Upper lobe of left lung (tissue), 4 donors: Measurements from ENCODE around the gene KCNRG.

ENCODE experiments used
- CTCF ChIP-seq, 6 experiments: fragments of 450-650 bp in 4 of 6; fragments of 200-600 bp in 2 of 6; sonication (generic) in 2 of 6; IDR thresholded peaks; one replicate each; pipeline ENCODE4 v1.5.1; 2016 to 2019; ENCODE audit warnings: antibody characterized with exemption in 6 of 6
- EP300 ChIP-seq, 4 donors: sonication (generic); formaldehyde crosslinking; IDR thresholded peaks; one replicate each; pipeline ENCODE4 v1.5.1; 2017; ENCODE audit warnings: antibody characterized with exemption in 4 of 4, control low read depth in 2 of 4

GRCh38 chr13:50015750-50016149 lies 506 bp downstream of the KCNRG start:
- TF ChIP-seq CTCF (IDR thresholded peaks at IDR 0.05): no peak
- TF ChIP-seq EP300 (IDR thresholded peaks at IDR 0.05): no peak
